ENCODE data around the gene TRIM54.
A peak's percentile ranks its signal among the peaks of the same experiment; 100 is the strongest.
"Not testable (repeated sequence)": the region's sequence is repeated elsewhere in the genome, so short reads cannot be mapped to it uniquely, and the experiment has no call there.

TRIM54 gene

GRCh38 chr2:27288610-27289009 lies 6.4 kb downstream of the TRIM54 start:
- no peak for DNase-seq

GRCh38 chr2:27290549-27290948 lies 8.3 kb downstream of the TRIM54 start:
- DNase-seq = no peak

- no peak for DNase-seq
Measured at GRCh38 chr2:27291865-27292264, 9.6 kb downstream of the TRIM54 start.

GRCh38 chr2:27294928-27295327 lies 12.7 kb downstream of the TRIM54 start:
- no peak for DNase-seq

GRCh38 chr2:27296481-27296880 lies 14.3 kb downstream of the TRIM54 start:
- DNase-seq = no peak

GRCh38 chr2:27297195-27297594 lies 15.0 kb downstream of the TRIM54 start:
- no peak for DNase-seq

- no peak for DNase-seq
Measured at GRCh38 chr2:27298391-27299080, 16.3 kb downstream of the TRIM54 start.

- not testable (repeated sequence) for DNase-seq
Measured at GRCh38 chr2:27300606-27301005, 18.4 kb downstream of the TRIM54 start.

GRCh38 chr2:27303093-27304025 lies 21.1 kb downstream of the TRIM54 start:
- DNase-seq = peak; percentile 25

GRCh38 chr2:27304488-27305240 lies 22.4 kb downstream of the TRIM54 start:
- no peak for DNase-seq

- no peak for DNase-seq
Measured at GRCh38 chr2:27305516-27305915, 23.3 kb downstream of the TRIM54 start.

GRCh38 chr2:27306136-27306535 lies 23.9 kb downstream of the TRIM54 start:
- no peak for DNase-seq

- DNase-seq = no peak
Measured at GRCh38 chr2:27306573-27307286, 24.5 kb downstream of the TRIM54 start.

- no peak for DNase-seq
Measured at GRCh38 chr2:27307287-27307544, 25.0 kb downstream of the TRIM54 start.

GRCh38 chr2:27307545-27308358 lies 25.5 kb downstream of the TRIM54 start:
- no peak for DNase-seq

GRCh38 chr2:27308359-27308881 lies 26.2 kb downstream of the TRIM54 start, which contains the start of gene UCN:
UCN (minus strand) TSS chr2:27308445; CDS start chr2:27307895, 550 bp downstream.
- no peak for DNase-seq

GRCh38 chr2:27309651-27310050 lies 27.4 kb downstream of the TRIM54 start:
- DNase-seq = no peak

- DNase-seq = no peak
Measured at GRCh38 chr2:27312152-27312551, 29.9 kb downstream of the TRIM54 start.

- no peak for DNase-seq
Measured at GRCh38 chr2:27313882-27314645, 31.8 kb downstream of the TRIM54 start.

GRCh38 chr2:27314709-27315108 lies 32.5 kb downstream of the TRIM54 start:
- no peak for DNase-seq

- DNase-seq = no peak
Measured at GRCh38 chr2:27315122-27315521, 32.9 kb downstream of the TRIM54 start.
